ENCODE data around the gene EIF4A3.

Gene EIF4A3

DNA sequence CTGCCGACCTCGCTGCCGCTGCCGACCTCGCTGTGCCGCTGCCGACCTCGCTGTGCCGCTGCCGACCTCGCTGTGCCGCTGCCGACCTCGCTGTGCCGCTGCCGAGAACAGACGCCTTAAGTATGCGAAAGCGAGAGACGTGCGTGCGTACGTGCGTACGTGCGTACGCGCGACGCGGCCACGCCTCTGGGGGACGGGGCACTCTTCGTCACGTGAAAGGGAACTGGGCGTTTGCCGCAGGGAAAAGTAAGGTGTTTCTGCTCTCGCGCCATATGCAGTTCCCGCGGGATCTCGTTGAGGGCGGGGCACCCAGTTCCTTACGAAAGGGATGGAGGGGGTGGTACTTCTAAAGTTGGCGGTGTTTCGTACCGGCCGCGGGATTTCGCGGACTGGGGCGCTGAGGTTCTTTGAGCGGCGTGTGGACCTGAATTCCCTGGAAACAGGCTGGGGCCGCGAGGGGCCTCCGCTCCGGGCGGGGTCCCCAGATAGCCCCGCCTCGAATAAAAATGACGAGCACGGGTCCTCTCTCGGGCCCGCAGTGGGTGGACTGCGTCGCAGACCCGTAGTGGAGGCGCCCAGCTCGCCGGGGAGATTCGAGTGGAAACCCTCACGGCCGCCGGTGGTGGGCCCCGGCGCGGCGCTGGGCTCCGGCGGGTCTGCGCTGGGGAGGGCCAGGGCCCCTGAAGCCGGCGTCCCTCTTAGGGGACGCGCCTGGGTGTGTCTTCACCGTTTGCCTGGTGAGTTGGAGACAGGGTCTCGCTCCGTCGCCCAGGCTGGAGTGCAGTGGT, at the start of gene EIF4A3:
Gene EIF4A3, minus strand, starts transcription at position 94 of the 788 bp plus-strand sequence. CDS start 167 bp downstream, outside the sequence.
- peak; percentile 96 for DNase-seq

DNA sequence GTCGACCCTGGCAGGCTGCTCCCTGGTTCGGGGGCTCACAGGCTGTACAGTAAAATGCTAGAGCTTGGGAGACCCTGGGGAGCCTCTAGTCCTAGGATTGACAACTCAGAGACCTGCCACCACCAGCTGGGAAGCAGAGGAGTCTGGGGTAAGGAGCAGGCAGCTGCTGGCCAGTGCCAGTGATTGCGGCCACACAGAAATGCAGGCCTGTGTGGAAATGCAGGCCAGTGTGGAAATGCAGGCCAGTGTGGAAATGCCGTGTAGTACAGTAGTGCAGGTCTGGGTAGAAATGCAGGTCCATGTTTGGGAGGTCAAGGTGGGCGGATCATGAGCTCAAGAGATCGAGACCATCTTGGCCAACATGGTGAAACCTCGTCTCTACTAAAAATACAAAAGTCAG, 49.7 kb upstream of the EIF4A3 start:
- no peak for DNase-seq

DNA sequence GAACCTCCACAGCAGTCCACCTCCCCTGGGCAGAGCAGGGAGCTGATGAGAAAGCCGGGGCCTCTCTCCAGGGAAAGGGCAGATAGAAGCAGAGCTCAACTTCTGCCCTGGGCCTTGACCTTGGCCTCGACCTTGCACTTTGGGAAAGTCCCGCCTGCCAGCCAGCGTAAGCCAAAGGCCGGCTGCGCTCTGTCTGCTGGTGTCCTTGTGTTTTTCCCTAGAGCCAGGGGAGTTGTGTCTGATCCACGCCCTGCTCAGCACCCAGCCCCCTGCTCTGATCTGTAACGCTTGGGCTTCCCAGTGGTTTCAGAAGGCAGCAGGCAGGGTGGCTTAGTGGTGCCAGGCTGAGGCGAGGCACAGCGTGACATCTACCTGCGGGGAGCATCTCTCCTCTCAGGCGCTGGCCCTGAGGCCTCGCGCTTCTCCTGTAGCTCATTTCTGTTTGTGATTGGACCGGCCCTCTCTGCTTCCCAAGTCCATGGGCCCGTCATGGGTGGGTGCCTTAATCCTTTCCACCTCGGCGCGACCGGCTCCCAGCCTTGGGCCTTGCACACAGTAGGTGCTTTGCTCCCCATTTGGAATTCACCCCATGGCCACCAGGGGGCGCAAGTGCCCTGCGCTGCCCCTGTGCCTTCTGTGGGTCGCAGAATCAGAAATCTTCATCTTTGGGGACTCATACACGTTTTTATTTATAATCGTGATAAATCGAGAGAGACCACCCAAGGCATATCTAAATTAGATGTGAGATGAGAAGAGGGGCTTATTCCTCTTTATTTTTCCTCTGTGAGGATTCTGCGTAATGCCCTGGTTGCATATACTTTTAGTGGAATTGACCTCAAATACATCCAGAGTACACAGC, 49.0 kb upstream of the EIF4A3 start:
- peak; percentile 47 for DNase-seq

DNA sequence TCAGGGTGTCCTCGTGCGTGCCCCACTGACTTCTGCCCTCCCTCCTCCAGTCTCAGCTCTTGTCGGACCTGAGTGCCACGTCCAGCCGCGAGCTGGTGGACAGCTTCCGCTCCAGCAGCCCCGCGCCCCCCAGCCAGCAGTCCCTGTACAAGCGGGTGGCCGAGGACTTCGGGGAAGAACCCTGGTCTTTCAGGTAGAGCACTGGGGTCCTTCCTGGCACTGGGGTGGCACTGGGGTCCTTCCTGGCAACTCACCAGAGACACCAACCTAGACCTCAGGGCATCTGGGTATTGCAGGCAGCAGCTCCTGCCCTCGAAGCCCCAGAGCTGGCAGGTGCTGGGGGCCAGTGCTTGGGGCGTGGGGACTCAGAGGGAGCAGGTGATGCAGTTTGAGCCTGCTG, 48.2 kb upstream of the EIF4A3 start:
- no peak for DNase-seq

DNA sequence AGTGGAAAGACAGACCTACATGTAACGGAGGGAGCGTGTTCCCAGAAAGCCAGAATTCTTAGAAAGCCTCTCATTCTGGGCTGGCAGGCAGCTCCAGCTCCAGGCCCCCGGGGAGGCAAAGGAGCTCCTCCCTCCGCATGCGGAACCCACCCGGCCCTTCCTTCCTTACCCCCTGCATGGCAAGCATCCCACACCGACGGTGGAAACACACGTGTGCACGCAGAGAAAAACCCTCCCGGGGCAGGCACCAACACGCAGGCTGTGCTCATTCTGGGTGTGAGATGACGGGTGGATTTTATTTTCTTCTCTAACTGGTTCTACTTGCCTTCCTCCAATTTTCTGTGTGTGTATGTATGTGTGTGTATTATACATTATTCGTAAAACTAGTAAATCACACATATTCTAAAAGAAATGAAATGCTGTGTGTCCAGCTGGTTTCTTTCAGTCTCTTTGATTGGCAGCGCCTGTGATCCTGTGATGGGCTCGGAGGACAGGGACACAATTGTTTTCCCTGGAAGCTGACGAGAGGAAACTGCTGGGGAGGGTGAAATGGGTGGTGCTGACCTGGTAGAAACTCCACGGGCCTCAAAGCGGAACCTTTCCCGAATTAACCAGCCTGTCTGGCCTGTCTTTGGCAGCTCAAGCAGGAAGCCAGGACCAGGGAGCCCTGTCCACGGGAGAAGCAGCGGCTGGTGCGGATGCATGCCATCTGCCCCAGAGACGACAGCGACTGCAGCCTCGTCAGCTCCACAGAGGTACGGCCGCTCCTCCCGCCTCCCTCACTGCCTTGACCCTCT, 45.1 kb upstream of the EIF4A3 start:
- DNase-seq = no peak

DNA sequence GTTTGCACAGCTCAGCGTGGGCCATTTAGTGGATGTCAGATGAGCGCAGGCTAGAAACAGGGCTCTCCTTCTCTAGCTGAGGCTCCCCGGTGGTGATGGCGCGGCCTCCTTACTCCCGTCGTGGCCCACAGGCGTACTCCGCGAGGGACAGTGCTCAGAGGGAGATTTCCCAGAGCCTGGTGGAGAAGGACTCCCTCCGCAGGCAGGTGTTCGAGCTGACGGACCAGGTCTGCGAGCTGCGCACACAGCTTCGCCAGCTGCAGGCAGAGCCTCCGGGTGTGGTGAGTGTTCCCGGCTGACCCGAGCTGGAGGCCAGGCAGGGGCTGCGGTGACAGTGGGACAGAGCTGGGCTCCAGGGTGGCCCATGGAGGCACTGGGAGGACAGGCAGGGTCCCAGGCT, 44.3 kb upstream of the EIF4A3 start:
- no peak for DNase-seq

DNA sequence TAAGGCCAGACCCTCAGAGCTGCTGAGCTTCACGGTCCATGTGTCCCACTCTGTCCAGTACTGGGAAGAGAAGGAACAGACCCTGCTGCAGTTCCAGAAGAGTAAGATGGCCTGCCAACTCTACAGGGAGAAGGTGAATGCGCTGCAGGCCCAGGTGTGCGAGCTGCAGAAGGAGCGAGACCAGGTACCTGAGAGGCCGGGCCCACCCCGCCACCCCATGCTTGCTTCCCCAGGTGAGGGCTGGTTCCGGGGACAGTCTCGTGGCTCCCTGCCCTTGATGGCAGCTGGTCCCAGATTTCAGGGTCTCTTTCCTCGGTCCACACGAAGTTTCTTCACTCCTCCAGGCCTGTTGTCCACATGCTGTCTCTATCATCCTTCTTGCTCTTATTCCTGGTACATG, 43.8 kb upstream of the EIF4A3 start:
- no peak for DNase-seq

GRCh38 chr17:80189611-80190010, 42.7 kb upstream of the EIF4A3 start:
- DNase-seq = no peak

GRCh38 chr17:80187515-80187941, 40.6 kb upstream of the EIF4A3 start:
- no peak for DNase-seq

- DNase-seq = no peak
Measured at GRCh38 chr17:80187090-80187489, 40.2 kb upstream of the EIF4A3 start.

GRCh38 chr17:80185968-80186367, 39.0 kb upstream of the EIF4A3 start:
- no peak for DNase-seq

DNA sequence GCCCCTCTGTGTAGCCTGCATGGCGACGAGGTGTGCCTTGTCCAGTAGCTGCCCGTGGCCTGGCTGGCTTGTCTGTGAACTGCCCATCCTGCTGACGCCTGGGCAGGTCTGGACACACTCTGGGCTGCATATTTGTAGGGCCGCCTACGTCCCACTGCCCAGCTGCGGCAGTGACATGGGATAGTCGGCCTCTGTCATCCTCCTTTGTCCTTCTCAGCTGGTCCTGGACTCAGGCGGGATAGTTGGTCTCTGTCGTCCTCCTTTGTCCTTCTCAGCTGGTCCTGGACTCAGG, 37.4 kb upstream of the EIF4A3 start:
- no peak for DNase-seq

- DNase-seq = no peak
Measured at GRCh38 chr17:80183581-80184422, 36.9 kb upstream of the EIF4A3 start.

DNA sequence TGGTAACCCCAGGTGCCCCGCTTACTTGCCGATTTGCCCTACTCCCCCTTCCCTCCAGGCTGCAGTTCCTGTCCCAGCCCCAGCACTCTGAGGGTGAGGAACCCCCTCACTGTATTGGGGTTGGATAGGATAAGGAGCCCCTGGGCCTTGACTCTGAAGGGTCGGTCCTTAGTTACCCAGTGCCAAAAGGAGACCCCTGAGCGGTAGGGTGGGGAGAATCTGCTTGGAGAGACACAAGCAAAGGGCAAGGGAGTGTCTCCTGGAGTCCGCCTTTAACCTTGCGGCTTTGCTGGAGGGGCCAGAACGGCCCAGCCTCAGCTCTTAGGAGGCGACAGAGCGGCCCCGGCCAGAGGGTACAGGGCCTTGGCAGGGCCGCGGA, 35.9 kb upstream of the EIF4A3 start:
- DNase-seq = no peak

DNA sequence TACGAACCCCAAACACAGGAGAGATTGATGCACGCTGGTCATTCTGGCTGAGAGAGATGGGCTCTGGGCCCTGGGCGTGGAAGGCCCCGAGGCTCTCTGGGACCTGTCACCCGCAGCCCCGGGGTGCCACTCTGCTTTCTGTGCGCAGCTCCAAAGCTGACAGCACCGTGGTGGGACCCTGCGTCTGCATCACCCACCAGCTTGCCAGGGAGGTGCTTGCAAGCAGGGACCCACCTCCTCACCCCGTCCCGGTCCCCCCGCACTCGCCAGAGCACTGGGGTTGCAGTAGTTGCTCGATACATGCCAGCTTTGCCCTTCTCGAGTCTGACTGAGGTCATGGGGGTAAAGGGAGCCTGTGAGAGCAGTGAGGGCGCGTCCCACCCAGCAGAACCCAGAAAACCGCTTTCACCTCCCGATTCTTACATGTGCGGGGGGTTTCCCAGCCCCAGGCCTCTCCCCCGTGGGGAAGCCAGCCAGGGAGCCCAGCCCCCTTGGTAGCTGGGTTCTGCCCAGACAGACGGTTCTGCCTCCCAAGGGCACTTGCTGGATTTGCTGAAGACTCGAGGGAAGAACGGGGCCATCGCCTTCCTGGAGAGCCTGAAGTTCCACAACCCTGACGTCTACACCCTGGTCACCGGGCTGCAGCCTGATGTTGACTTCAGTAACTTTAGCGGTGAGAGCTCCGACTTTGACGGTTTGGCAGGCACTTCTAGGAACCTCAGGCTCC, 35.4 kb upstream of the EIF4A3 start:
- DNase-seq = no peak

DNA sequence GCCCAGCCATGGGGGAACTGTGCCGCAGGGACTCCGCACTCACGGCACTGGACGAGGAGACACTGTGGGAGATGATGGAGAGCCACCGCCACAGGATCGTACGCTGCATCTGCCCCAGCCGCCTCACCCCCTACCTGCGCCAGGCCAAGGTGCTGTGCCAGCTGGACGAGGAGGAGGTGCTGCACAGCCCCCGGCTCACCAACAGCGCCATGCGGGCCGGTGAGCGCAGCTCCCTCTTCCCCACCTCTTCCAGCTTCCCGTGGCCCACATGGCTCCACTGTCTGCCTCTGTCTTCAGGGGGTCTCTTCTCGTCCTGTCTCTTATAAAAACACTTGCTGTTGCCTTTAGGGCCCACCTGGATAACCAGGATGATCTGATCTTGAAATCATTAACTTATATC, 34.5 kb upstream of the EIF4A3 start:
- DNase-seq = no peak

- no peak for DNase-seq
Measured at GRCh38 chr17:80180192-80180591, 33.3 kb upstream of the EIF4A3 start.

DNA sequence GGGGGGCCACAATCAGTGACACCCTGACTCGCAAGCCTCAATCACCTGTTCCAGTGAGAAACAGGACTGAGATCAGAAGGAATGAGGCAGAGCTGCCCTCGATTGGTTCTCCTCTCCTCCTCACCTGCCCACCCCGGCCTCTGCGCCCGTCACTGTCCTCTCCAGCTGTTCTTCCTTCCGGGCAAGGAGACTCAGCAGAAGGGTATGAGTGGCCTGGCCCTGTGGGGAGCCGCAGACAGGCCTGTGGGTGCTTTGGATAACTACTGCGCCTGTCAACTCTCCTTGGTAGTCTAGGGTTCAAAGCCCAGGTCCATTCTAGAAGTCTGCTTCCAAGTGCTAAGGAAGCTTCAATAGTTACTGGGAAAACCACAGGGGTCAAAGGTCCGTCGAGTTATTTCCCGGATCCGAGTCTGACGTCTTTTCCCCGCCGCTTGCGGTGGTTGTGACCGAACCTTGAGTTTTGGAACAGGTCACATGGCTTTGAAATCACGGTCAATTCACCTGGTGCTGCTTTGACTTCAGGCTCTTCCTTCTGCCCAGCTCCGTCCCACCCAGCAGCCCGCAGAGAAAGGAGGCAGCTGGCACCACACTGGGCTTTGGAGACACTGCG, 31.2 kb upstream of the EIF4A3 start:
- no peak for DNase-seq

DNA sequence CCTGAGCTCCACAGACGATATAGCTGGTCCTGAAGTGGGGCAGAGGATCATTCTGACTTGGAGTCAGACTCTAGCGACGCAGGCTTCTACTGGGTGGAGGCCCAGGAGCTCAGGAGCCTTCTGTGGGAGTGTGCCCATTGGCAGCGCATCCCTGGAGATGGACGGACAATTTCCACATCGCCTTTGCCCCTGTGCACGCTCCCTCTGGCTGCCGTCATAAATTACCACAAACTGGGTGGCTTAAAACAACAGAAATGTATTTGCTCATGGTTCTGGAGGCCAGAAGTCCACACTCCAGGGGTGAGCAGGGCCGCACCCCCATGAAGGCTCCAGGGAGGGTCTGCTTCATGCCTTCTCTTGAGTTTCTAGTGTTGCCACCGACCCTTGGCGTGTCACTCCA, 29.8 kb upstream of the EIF4A3 start:
- no peak for DNase-seq

DNA sequence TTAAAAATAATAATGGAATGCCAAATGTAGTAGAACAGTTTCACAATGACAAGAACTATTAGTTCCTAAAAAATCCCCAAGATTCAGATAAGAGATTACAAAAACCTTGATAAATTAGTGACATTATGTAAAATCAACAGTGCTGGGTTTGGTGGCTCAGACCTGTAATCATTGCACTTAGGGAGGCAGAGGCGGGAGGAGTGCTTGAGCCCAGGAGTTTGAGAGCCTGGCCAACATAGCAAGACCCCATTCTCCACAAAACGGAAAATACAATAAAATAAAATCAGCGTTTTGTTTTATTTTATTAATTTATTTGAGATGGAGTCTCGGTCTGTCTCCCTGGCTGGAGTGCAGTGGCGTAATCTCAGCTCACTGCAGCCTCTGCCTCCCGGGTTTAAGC, 27.0 kb upstream of the EIF4A3 start:
- DNase-seq = no peak

- no peak for DNase-seq
Measured at GRCh38 chr17:80173126-80173525, 26.2 kb upstream of the EIF4A3 start.

GRCh38 chr17:80171681-80172080, 24.8 kb upstream of the EIF4A3 start:
- no peak for DNase-seq

Measured in activated CD4-positive, alpha-beta T cell treated with anti-CD3 and anti-CD28 coated beads for 1 hour (primary cell).